Ramos (cell line): ENCODE results near the gene CAPN8.

Source experiments
- in situ Hi-C: fragments of 300-500 bp; cut with MboI; formaldehyde crosslinking; loops from one replicate; pipeline ENCODE4 v1.14.3; 2022; ENCODE audit warnings: low sequenced_read_pairs; ENCODE audit not compliant: unreplicated experiment

Gene CAPN8

GRCh38 chr1:223665592-223666312 lies at the start of gene CAPN8:
Gene CAPN8 (minus strand): TSS chr1:223665701. CDS start chr1:223665646, 55 bp downstream.
- in situ Hi-C loops = no loop called here

GRCh38 chr1:223714849-223715603 lies 49.5 kb upstream of the CAPN8 start:
- in situ Hi-C loops = no loop called here

- in situ Hi-C loops = no loop called here
Measured at GRCh38 chr1:223714421-223714724, 48.9 kb upstream of the CAPN8 start.

- in situ Hi-C loops = no loop called here
Measured at GRCh38 chr1:223713546-223714420, 48.3 kb upstream of the CAPN8 start.

GRCh38 chr1:223712850-223713474 lies 47.5 kb upstream of the CAPN8 start:
- in situ Hi-C loops = no loop called here

- in situ Hi-C loops = no loop called here
Measured at GRCh38 chr1:223712194-223712849, 46.8 kb upstream of the CAPN8 start, which contains the start of gene CAPN2. Gene CAPN2 (plus strand): TSS chr1:223712539. CDS start chr1:223712641, 102 bp downstream.

- in situ Hi-C loops = no loop called here
Measured at GRCh38 chr1:223711747-223712193, 46.3 kb upstream of the CAPN8 start.

GRCh38 chr1:223711173-223711572 lies 45.7 kb upstream of the CAPN8 start:
- in situ Hi-C loops = no loop called here

GRCh38 chr1:223710179-223711133 lies 45.0 kb upstream of the CAPN8 start:
- in situ Hi-C loops = no loop called here

GRCh38 chr1:223709598-223709997 lies 44.1 kb upstream of the CAPN8 start:
- in situ Hi-C loops = no loop called here

- in situ Hi-C loops = no loop called here
Measured at GRCh38 chr1:223708651-223709268, 43.3 kb upstream of the CAPN8 start.

- in situ Hi-C loops = no loop called here
Measured at GRCh38 chr1:223708001-223708359, 42.5 kb upstream of the CAPN8 start.

GRCh38 chr1:223707256-223708000 lies 41.9 kb upstream of the CAPN8 start:
- in situ Hi-C loops = no loop called here

- in situ Hi-C loops = no loop called here
Measured at GRCh38 chr1:223706077-223706973, 40.8 kb upstream of the CAPN8 start.

- in situ Hi-C loops = no loop called here
Measured at GRCh38 chr1:223704921-223705878, 39.7 kb upstream of the CAPN8 start.

GRCh38 chr1:223703668-223704013 lies 38.1 kb upstream of the CAPN8 start:
- in situ Hi-C loops = no loop called here
